Activated naive CD4-positive, alpha-beta T cell treated with anti-CD3 and anti-CD28 coated beads, Interleukin-2, amount 50 U/mL, for 72 hours (primary cell): Measurements from ENCODE around the gene RABGAP1L. TPM values are rescaled to one million over a fixed set of nuclear protein-coding genes. Genes with fewer than 3 reads are reported as not detected.
"Not testable (repeated sequence)": the region's sequence is repeated elsewhere in the genome, so short reads cannot be mapped to it uniquely, and the experiment has no call there.

Experiments
- ATAC-seq, 2 donors: fragments of 150-1000 bp; cut with Tn5 transposase; 2 replicates each; pipeline ENCODE4 v1.10.0; 2021; ENCODE audit warnings: mild to moderate bottlenecking in 2 of 2, moderate library complexity in 2 of 2
- DNase-seq, 2 donors: peaks; one replicate each; pipeline ENCODE4 v3.0.0; 2021 to 2022; ENCODE audit warnings: low spot score in 2 of 2
- H3K27ac Mint-ChIP-seq, 2 donors: one replicate each; pipeline ENCODE4 v1.8.0; 2022; ENCODE audit warnings: mild to moderate bottlenecking in 2 of 2, mixed read lengths in 2 of 2
- H3K36me3 Mint-ChIP-seq, 2 donors: one replicate each; pipeline ENCODE4 v1.8.0; 2022; ENCODE audit warnings: mixed read lengths in 2 of 2
- H3K9me3 Mint-ChIP-seq, 2 donors: one replicate each; pipeline ENCODE4 v1.8.0; 2022; ENCODE audit warnings: mixed read lengths in 2 of 2
- total RNA-seq, 2 donors: library from RNA; stranded (reverse); gene quantifications; one replicate each; pipeline ENCODE4 v1.2.3, GENCODE V29; 2022

Gene RABGAP1L
- total RNA-seq, 2 donors from 2014 or later, result 24.0 to 26.8 TPM

- peak; percentile 85 to 94 for ATAC-seq
- H3K27ac Mint-ChIP-seq, result no peak overlapping the region
- DNase-seq, result peak; percentile 23 to 58
- no peaks in the 10 kb centered on the region for H3K9me3 Mint-ChIP-seq
- H3K36me3 Mint-ChIP-seq, result peaks cover 4 to 24% of the 10 kb centered on the region in 2 donors
Observed at GRCh38 chr1:174209347-174210187, 50.2 kb downstream of the RABGAP1L start.

DNA sequence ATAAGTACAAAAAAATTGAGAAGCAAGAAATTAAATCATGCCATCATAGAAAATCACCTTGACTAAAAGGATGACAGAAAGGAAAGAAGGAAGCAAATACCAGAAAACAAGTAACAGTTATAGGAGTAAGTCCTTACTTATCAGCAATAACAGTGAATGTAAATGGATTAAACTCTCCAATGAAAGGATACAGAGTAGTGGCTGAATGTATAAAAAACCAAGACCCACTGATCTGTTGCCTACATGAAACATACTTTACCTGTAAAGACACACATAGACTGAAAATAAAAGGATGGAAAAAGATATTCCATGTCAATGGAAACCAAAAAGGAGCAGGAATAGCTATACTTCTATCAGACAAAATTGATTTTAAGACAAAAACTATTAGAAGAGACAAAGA lies 52.2 kb downstream of the RABGAP1L start:
- peaks cover 3 to 8% of the 10 kb centered on the region in 2 donors for H3K36me3 Mint-ChIP-seq
- H3K9me3 Mint-ChIP-seq, result no peaks in the 10 kb centered on the region
- H3K27ac Mint-ChIP-seq, result no peak overlapping the region
- ATAC-seq (no peak), DNase-seq (no peak)

DNA sequence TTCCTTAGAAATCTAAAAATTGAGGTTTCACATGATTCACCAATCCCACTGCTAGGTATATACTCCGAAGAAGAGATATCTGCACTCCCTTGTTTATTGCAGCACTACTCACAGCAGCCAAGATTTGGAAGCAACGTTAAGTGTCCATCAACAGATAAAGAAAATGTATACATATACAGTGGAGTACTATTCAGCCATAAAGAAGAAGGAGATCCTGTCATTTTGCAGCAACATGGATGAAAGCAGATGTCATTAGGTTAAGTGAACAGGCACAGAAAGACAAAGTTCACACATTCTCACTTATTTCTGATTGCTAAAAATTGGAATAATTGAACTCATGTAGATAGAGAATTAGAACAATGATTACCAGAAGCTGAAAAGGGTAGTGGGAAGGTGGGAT lies 56.4 kb downstream of the RABGAP1L start:
- DNase-seq (no peak), ATAC-seq (no peak)
- Mint-ChIP-seq H3K27ac (no peak overlapping the region), H3K9me3 (no peaks in the 10 kb centered on the region), H3K36me3 (no peaks in the 10 kb centered on the region)

GRCh38 chr1:174217248-174217647 lies 57.9 kb downstream of the RABGAP1L start:
- no peak overlapping the region for H3K27ac Mint-ChIP-seq
- no peak for DNase-seq
- peaks cover 0 to under 1% of the 10 kb centered on the region in 2 donors for H3K9me3 Mint-ChIP-seq
- H3K36me3 Mint-ChIP-seq, result peaks cover 7 to 13% of the 10 kb centered on the region in 2 donors
- no peak for ATAC-seq

GRCh38 chr1:174217787-174218574 lies 58.7 kb downstream of the RABGAP1L start:
- Mint-ChIP-seq H3K9me3 (peaks cover 3 to 4% of the 10 kb centered on the region in 2 donors), H3K36me3 (peaks cover 11 to 20% of the 10 kb centered on the region in 2 donors), H3K27ac (no peak overlapping the region)
- no peak for DNase-seq
- ATAC-seq, result no peak

GRCh38 chr1:174218983-174219382 lies 59.7 kb downstream of the RABGAP1L start:
- Mint-ChIP-seq H3K36me3 (peaks cover 11 to 20% of the 10 kb centered on the region in 2 donors), H3K27ac (no peak overlapping the region), H3K9me3 (peaks cover 3 to 4% of the 10 kb centered on the region in 2 donors)
- ATAC-seq (no peak), DNase-seq (no peak)

DNA sequence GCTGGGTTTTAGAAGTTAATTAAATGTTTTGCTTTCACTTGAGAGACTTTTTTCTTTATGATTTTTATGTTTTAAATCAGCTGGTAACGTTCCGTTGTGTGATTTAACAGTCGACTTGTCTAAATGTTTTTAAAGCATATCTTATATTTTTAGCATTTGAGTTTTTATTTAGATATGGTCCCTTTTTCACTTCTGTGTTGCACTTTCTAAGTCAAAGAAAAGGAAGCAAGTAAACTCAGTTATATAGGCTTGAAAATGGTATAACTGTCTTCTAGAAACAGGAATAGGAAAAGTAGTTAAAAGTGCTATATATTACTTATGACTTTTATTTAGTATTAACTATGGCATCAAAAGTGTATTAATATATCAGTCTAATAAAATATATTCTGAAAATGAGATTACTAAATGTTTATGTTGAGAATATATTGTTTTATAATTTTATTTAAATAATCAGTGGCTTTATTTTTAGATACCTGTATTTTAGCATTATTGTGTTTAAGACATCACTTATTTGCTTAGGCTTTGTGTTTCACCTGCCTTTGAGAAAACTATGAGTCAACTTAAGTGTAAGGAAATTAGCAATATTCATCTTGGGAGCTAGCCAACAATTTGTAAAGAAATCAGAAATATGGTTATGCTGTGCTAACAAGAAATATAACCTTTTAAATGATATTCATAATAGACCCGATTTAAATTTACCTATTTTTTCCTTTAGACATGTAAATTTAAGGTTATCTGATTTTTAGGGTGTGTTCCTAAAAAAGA lies 60.5 kb downstream of the RABGAP1L start:
- ATAC-seq, result no peak
- DNase-seq, result no peak
- peaks cover 11 to 23% of the 10 kb centered on the region in 2 donors for H3K36me3 Mint-ChIP-seq
- H3K9me3 Mint-ChIP-seq, result peaks cover 3 to 4% of the 10 kb centered on the region in 2 donors
- no peak overlapping the region for H3K27ac Mint-ChIP-seq

DNA sequence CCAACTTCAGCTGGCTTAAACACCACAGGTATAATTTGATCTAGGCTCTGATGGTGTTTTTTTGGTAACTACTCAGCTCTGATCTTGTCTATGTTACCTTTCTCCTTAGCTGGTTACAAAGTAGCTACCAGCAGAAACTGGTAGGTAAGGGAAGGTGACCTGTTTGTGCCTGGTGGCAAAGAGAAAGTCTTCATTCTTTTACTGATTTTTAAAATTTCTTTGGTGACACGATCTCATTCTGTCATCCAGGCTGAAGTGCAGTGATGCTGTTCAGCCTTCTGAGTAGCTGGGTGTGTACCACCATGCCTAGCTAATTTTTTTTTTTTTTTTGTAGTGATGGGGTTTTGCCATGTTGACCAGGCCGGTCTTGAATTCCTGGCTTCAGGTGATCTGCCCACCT lies 62.4 kb downstream of the RABGAP1L start:
- DNase-seq (no peak), ATAC-seq (no peak)
- H3K9me3 Mint-ChIP-seq, result peaks cover 3 to 4% of the 10 kb centered on the region in 2 donors
- peak overlapping the region in 1 of 2 donors; percentile 47 for H3K27ac Mint-ChIP-seq
- peaks cover 11 to 37% of the 10 kb centered on the region in 2 donors for H3K36me3 Mint-ChIP-seq

- Mint-ChIP-seq H3K36me3 (peaks cover 11 to 37% of the 10 kb centered on the region in 2 donors), H3K27ac (peak overlapping the region; percentile 47 to 76), H3K9me3 (peaks cover 3 to 4% of the 10 kb centered on the region in 2 donors)
- ATAC-seq, result peak; percentile 97
- DNase-seq, result no peak
Observed at GRCh38 chr1:174222166-174222949, 63.0 kb downstream of the RABGAP1L start.

DNA sequence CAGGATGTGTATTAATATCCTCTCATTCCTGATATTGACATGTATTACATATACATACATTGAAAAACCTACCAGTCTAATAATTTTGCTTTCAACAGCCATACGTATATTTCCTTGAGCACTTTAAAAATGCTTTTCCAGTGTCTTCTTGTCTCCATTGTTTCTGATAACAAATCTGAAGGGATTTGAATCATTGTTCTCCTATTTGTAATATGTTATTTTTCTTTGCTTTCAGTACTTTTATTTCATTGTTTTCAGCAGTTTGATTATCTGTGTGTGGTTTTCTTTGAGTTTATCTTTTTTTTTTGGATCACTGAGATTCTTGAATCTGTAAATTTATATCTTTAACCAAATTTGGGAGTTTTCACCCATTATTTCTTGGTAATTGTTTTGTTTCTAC lies 65.3 kb downstream of the RABGAP1L start:
- no peak for ATAC-seq
- Mint-ChIP-seq H3K36me3 (peaks cover 17 to 48% of the 10 kb centered on the region in 2 donors), H3K27ac (no peak overlapping the region), H3K9me3 (peaks cover 4 to 8% of the 10 kb centered on the region in 2 donors)
- DNase-seq, result no peak

DNA sequence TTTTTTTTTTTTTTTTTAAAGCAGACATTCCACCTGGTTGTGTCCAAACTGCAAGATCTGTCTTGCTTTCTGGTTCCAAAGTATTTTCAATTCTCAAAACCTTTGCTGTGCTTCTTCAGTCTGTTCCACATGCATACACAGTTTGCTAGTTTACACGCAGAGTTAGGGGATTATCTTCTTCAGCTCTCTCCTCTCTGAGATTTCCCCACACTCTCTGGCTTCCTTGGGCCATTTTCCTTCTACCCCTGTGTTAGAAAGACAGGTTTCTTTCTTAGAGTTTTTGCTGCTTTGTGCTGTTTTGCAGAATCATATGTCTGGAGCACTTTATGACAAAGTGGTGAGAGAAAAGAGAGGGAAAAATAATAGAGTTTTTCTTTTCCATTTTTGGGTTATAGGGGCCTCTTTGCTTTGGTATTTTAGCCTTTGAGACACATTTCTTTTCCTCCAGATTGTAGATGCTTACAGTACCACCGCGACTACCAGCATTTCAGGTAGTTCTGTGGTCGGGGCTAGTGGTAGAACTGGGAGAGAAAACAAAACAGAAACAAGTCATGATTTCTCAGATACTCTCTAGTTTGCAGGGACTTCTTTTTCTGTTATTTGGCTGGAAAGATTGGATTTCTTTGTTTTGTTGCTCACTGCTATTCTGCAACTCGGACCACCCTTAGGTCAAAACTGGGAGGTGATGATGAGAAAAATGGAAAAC lies 66.3 kb downstream of the RABGAP1L start:
- DNase-seq (no peak), ATAC-seq (no peak)
- H3K27ac Mint-ChIP-seq, result no peak overlapping the region
- H3K36me3 Mint-ChIP-seq, result peaks cover 17 to 48% of the 10 kb centered on the region in 2 donors
- H3K9me3 Mint-ChIP-seq, result peaks cover 4 to 8% of the 10 kb centered on the region in 2 donors

GRCh38 chr1:174230399-174230798 lies 71.1 kb downstream of the RABGAP1L start:
- ATAC-seq, result no peak
- H3K9me3 Mint-ChIP-seq, result peaks cover 6 to 14% of the 10 kb centered on the region in 2 donors
- peaks cover 20 to 40% of the 10 kb centered on the region in 2 donors for H3K36me3 Mint-ChIP-seq
- DNase-seq, result no peak
- H3K27ac Mint-ChIP-seq, result no peak overlapping the region

DNA sequence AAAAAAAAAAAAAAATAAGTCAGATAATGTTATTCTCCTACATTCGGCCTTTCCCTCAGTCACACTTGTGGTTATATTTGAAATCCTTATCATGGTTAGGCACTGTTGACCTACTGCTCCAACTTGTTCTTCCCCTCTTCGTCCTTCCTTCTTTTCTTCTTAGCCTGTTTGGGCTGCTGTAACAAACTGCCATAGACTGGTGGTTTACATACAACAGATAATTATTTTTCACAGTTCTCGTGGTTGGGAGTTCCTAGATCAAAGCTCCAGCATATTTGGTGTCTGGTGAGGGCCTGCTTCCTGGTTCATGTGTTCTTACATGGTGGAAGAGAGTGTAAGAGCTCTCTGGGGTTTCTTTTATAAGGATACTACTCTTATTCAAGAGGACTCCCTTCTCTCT lies 73.4 kb downstream of the RABGAP1L start:
- ATAC-seq (no peak), DNase-seq (no peak)
- no peak overlapping the region for H3K27ac Mint-ChIP-seq
- peaks cover 6 to 14% of the 10 kb centered on the region in 2 donors for H3K9me3 Mint-ChIP-seq
- peaks cover 20 to 31% of the 10 kb centered on the region in 2 donors for H3K36me3 Mint-ChIP-seq

- not testable (repeated sequence) for H3K9me3 Mint-ChIP-seq, DNase-seq, H3K27ac Mint-ChIP-seq, H3K36me3 Mint-ChIP-seq, ATAC-seq
Observed at GRCh38 chr1:174238845-174239501, 79.7 kb downstream of the RABGAP1L start.

DNA sequence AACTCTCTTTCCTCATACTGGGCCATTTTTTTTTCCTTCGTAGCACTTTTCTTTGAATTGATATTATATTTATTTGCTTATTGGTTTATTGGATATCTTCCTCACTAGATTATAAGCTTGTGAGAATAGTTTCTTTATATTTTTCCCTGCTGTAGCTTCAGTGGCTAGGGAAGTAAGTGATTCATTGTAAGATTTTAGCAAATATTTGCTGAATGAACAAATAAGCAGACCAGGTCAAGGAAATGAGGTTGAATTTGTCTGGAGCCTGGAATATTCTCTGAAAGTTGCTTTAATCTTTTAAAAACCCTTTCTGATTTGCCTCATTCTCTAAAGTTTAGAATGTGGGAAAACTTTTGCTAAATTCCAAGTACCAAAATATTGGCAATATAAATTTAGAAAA lies 80.2 kb downstream of the RABGAP1L start:
- ATAC-seq, result no peak
- DNase-seq, result no peak
- Mint-ChIP-seq H3K36me3 (no peaks in the 10 kb centered on the region), H3K27ac (no peak overlapping the region), H3K9me3 (no peaks in the 10 kb centered on the region)
